HG03103 (cell line): Measurements from ENCODE around the gene APBA1.
"Not testable (repeated sequence)": the region's sequence is repeated elsewhere in the genome, so short reads cannot be mapped to it uniquely, and the experiment has no call there.

Experiments
- ATAC-seq: cut with Tn5 transposase; IDR thresholded peaks from one replicate; pipeline ENCODE4 v1.9.1; 2021; ENCODE audit warnings: low read depth; ENCODE audit not compliant: unreplicated experiment

The APBA1 gene

GRCh38 chr9:69611221-69611620, 61.0 kb downstream of the APBA1 start:
- no peak for ATAC-seq

DNA sequence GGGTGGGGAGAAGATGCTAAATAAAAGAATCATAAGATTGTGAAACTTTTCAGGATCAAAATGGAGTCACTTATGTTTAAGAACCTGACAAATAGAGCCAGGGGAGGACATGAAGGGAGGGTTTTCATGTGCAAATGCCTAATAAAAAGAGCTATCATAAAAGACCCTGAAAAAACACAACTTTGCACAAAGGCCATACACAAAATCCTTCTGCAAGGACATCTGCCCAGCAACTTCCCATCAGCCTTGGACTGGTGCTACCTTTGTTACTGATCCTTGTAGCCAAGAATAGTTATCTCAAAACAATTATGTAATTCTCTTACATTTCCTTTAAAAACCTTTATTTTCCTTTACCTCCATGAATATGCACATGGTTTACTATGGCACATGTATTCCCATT, 63.0 kb downstream of the APBA1 start:
- no peak for ATAC-seq

- ATAC-seq: no peak
Measured at GRCh38 chr9:69606089-69606488, 66.1 kb downstream of the APBA1 start.

GRCh38 chr9:69605406-69605805, 66.8 kb downstream of the APBA1 start:
- ATAC-seq: no peak

DNA sequence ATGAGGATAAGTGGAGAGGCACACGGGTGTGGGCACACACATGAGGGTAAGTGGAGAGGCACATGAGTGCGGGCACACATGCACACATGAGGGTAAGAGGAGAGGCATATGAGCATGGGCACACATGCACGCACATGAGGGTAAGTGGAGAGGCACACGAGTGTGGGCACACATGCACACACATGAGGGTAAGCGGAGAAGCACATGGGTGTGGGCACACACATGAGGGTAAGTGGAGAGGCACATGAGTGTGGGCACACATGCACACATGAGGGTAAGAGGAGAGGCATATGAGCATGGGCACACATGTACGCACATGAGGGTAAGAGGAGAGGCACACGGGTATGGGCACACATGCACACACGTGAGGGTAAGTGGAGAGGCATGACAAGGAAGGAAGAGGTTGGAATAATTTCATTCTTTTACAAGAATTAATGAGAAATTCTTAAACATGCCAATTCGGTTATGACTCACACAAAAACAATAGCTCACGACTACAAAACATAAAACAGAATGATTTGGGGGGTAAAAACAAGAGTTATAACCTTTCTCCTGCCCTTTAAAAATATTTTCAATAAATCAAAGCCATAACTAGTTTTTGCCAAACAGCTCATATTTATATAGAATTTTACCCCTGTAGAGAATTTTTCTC, 67.5 kb downstream of the APBA1 start:
- no peak for ATAC-seq

DNA sequence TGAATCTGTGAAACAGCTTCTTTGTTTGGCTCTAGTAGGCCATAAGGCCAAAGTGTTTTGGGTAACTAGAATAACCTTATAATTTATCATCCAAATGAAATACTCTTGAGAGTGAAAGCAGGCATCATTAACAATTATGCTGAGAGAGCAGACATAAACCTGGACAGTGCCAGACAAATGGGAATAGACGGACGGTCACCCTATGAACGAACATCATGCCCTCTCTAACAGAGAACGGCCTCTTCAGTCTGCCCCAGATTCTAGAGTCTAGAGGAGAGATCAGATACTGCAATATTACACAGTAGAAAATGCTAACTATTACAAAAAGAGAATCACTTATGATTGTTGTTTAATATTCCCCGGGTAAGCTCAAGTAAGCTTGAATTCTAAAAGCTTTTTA, 68.5 kb downstream of the APBA1 start:
- ATAC-seq: no peak

- ATAC-seq: no peak
Measured at GRCh38 chr9:69602773-69603172, 69.4 kb downstream of the APBA1 start.

- no peak for ATAC-seq
Measured at GRCh38 chr9:69601698-69602097, 70.5 kb downstream of the APBA1 start.

- no peak for ATAC-seq
Measured at GRCh38 chr9:69600314-69601047, 71.7 kb downstream of the APBA1 start.

- no peak for ATAC-seq
Measured at GRCh38 chr9:69599232-69599971, 72.8 kb downstream of the APBA1 start.

DNA sequence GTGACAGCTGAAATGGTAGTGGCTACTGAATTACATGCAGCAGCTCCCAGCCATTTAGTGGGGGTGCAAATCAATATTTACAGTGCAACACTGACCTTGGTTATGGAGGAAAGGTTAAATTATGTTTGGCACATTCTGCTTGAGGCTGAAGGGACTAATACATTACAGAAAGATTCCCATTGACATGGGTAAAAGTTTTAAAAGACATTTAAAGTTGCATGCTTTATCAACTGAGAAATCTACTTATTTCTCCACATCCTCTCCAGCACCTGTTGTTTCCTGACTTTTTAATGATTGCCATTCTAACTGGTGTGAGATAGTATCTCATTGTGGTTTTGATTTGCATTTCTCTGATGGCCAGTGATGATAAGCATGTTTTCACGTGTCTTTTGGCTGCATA, 75.3 kb downstream of the APBA1 start:
- ATAC-seq: not testable (repeated sequence)

- no peak for ATAC-seq
Measured at GRCh38 chr9:69594180-69594579, 78.0 kb downstream of the APBA1 start.

DNA sequence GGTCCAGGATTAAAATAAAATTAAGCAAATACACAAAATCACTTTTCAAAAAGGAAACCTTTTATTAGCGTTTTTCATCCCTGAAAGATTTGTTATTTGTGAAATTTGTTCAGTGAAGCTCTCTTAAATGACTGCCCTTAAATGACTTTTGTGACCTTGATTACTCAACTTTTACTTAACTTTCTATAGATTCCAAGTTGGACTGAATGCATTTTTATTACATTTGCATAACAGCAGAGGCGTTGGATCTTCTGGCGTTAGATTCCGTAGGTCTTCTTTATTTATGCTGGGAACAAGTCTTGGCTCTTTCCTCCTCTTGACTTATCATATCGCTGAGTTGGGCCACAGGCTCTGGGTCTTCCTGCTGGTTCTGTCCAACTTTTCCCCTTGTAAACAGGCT, 78.4 kb downstream of the APBA1 start:
- no peak for ATAC-seq

GRCh38 chr9:69593301-69593700, 78.9 kb downstream of the APBA1 start:
- no peak for ATAC-seq

DNA sequence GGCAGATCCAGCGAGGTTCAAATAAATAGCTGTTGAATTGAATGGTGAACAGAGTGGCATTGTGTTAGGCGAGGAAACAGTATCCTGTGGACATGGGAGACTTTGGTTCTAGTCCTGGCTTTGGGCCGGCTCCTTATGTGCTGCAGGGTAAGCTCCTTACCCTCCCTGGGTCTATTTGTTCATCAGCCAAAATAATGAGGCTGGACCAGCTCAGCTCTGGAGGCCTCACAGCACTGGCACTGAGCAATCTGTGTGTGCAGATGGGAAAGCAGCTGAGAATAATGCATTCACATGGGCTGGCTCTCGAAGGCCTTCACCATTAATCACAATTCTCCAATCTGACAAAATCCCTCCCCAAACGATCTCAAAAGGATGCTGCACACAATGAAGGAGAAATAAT, 81.9 kb downstream of the APBA1 start:
- no peak for ATAC-seq

- no peak for ATAC-seq
Measured at GRCh38 chr9:69589156-69589555, 83.0 kb downstream of the APBA1 start.

DNA sequence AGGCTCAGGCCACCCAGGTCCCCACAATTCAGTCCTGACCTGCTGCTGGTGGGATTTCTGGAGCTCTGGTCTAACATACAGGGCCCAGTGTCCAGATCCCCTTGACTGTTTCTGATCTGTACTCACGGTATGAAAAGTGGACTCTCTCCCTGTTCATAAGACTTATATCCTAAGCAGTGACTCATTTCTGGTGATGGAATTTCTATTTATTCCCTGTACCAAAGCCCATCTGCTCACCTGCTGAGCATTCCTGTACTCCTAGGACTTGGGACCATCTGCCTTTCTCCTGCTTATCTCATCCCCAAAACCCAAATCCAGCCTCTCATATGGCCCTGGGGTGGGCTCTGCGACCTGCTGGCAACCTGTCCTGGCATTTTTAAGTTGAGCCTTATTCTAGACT, 86.6 kb downstream of the APBA1 start:
- no peak for ATAC-seq

DNA sequence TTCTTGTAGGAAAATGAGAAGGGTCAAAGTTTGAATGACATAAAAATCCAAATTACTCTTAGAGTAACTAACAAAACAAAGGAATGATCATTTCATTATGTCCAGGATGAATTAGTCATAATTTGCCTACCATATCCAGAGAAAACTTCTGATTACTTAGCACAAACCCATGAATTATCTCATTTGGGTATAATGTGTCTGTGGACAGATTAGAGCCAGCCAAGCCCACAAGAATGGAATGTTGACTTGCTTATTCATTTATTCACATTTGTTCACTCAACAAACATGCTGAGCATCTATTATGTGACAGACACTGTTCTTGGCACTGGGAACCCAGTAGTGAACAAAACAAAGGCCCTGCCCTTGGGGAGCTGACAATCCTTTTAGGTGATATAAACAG, 87.4 kb downstream of the APBA1 start:
- no peak for ATAC-seq

GRCh38 chr9:69583645-69584234, 88.4 kb downstream of the APBA1 start:
- ATAC-seq: no peak

DNA sequence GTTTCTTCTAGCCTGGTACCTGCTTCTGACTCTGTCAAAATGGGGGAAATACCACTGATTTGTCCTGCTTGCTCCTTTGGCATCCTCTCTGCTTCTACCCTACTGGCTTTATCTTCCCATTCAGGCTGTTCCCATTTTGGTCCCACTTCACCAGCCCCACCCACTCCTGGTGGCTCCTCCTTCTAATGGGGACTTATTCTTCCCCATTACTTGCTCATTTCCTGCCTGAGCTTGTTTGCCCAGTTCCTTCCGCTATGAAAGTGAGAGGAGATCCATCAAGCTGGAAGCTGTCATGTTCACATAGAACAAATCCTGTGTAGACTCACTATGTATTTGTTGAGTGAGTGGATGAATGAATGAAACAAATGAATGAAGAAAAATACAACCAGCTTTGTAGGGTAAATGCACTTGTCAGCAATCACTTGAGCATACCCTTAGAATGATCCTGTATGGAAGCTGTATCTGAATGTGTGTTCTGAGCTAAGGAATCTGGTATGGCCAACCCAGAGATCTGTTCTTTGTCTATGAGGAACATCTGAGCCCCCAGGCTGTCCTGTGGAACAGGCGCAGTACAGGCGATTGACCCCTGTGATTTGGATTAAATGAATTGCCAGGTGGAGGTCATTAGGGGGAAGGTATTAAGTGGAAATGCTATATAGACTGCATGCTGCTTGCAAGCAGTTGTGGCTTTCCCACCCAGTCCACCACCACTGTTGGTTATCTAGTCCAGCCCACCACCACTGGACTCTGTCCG, 89.5 kb downstream of the APBA1 start:
- ATAC-seq: no peak

DNA sequence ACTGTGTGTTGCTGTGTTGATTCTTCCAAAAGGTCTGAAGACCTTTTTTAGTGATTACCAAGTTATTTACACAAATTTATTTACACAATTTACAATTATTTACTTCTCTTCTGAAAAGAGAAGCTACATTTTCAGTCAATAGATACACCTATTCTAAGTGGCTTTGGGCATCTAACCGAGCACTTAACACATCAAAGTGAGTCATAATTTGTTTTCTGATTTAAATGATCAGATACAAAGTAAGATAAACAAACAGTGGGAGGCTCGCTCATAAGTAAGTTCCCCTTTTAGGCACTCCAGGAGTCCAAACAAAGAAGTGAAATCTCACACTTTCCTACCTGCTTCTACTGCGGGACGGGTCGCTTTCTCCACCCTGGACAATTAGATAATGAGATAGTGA, 90.2 kb downstream of the APBA1 start:
- no peak for ATAC-seq
